Stimulated activated CD8-positive, alpha-beta memory T cell treated with anti-CD3 and anti-CD28 coated beads, Interleukin-7, amount 100 ng/mL, for 24 hours (primary cell): Measurements from ENCODE around the gene MCM5.
A peak's percentile ranks its signal among the peaks of the same experiment; 100 is the strongest.

Source experiments
- DNase-seq: peaks from one replicate; pipeline ENCODE4 v3.0.0-alpha.2; 2020; ENCODE audit warnings: low read depth

MCM5 gene

DNA sequence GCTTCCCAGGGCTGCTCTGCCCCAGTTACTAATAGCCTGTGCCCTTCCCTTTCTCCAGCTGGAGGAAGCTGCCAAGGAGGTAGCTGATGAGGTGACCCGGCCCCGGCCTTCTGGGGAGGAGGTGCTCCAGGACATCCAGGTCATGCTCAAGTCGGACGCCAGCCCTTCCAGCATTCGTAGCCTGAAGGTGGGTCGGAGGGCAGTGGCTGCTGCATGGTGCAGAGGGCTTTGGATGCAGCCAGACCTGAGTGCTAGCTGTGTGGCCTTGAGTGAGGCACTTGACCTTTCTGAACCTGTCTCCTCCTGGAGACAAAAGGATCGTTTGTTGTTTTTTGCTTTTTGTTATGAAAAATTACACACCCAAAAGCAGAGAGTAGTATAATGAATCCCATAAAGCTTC lies 3.4 kb downstream of the MCM5 start:
- no peak for DNase-seq

DNA sequence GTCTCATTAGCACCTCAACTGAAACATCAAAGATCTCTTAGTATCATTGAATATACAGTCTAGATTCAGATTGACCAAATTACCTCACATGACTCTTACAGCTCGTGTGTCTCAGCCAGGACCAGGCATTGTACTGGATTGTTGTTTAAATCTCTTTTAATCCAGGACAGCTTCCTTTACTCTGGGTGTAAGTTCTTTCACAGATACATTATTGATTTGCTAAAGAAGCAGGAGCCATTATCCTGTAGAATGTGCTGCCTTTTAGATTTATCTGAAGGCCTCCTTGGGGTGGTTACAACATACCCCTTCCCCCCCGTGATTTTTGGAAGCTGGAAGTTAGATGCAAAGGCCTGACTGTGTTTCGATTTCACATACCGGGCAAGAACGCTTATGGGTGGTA lies 4.2 kb downstream of the MCM5 start:
- DNase-seq, result no peak

DNA sequence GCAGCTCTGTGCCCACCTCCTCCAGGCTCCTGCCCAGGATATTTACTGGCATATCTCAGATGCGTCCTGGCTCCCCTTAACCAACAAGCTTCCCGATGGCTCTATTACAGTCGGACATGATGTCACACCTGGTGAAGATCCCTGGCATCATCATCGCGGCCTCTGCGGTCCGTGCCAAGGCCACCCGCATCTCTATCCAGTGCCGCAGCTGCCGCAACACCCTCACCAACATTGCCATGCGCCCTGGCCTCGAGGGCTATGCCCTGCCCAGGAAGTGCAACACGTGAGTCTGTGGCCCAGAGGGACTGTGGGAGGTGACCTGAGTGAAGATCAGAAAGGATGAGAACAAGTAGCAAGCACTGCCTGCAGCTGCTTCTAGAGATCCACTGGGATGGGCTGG lies 6.5 kb downstream of the MCM5 start:
- DNase-seq, result no peak

DNA sequence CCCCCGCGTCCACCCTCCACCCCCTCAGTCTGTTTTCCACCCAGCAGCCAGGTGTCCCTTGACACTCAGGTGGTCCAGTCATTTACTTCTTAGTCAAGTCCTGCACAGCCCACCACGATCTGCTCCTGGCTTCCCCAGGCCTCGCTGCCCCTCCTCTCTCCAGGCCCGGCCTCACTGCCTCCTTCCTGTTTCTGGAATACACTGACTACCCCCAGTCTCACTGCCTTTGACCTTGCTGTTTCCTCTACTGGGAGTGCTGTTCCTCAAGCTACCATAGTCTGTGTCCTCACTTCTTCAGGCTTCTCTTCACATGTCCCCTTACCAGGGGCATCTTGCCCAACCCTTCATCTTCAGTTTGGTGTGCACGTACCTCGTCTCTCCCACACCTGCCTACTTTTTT lies 7.4 kb downstream of the MCM5 start:
- no peak for DNase-seq

DNA sequence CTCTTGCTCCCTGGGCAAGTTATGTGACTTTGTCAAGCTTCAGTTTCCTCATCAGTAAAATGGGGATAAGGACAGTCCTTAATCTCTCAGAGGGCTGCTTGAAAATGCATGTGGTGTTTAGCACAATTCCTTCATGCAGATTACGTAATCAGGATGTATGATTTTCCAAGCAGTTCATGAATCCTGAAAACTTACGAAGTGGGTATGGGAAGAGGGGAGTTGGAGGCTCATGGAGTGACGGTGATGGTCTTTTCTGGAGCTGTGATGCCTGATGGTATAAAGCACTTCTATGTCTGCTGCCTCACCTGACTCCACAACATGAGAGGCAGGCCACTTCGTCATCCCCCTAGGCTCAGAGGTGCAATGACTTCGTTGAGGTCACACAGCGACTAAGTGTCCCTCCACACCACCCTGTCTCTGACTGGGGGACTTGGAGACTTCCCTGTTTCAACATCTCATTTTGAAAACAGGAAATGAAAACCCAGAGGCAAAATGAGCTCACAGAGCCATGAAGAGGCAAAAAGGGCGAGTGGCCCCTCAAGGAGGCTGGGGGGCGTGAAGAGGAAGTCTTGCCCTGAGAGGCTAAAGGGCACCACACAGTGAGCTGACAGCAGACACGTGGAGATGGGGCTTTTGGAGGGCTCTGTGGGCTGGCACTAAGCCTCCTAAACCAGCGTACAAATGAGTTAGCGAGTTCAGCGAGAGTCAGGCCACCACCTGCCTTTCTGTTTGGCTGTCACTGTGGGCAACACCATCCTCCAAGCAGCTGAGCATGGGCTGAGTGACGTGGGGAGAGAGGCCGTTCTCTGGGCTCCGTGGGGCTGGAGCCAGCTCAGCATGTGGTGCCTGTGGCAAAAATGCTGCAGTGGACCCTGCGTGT lies 10.1 kb downstream of the MCM5 start:
- DNase-seq, result no peak

- no peak for DNase-seq
Measured at GRCh38 chr22:35410663-35411034, 10.7 kb downstream of the MCM5 start.

- DNase-seq, result no peak
Measured at GRCh38 chr22:35411102-35411501, 11.2 kb downstream of the MCM5 start.

- DNase-seq, result no peak
Measured at GRCh38 chr22:35413624-35414023, 13.7 kb downstream of the MCM5 start.

DNA sequence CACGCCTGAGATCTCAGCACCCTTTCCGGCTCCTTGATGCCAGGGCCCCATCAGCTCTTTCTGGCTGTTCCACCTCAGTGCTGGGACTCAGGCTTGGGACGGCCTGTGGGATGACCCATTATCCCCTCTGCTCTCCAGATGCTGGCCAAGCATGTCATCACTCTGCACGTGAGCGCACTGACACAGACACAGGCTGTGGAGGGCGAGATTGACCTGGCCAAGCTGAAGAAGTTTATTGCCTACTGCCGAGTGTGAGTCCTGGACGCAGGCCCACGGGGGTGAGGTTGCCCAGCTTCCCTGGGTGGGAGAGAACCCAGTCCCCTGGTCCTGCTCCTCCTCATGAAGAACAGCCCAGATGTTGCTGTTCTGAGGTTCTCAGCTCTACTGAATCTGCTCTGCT lies 17.7 kb downstream of the MCM5 start:
- DNase-seq, result no peak

GRCh38 chr22:35418088-35418487 lies 18.1 kb downstream of the MCM5 start:
- no peak for DNase-seq

DNA sequence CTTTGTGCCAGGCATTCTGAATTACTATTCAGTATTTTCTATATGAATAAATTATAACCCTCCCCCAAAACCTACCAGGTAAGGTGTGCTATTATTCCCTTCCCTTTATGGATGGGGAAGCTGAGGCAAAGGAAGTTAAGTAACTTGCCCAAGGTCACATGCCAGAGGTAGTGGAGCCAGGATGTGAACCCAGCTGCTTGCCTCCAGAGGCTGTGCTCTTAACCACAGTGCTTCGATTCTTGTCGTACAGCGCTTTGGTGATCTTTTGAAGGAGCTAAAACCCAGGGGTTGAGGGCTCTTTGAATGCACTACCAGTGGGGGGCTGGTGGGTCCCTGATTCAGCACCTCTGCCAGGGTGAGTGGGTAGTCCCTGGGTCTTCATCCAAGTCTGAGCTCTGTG lies 18.8 kb downstream of the MCM5 start:
- no peak for DNase-seq

DNA sequence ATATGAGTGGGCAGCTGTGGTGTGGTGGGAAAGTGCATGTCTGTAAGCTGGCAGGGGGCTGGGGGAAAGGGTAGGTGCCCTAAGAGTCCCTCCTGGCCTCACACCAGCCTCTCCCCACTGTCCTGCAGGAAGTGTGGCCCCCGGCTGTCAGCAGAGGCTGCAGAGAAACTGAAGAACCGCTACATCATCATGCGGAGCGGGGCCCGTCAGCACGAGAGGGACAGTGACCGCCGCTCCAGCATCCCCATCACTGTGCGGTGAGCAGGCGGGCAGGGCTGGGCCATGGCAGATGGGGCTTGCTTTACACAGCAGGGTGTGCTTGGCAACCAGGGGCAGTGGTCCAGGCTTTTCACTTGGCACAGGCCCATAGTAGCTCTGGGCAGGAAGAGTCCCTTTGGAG lies 19.8 kb downstream of the MCM5 start:
- DNase-seq, result no peak

- DNase-seq, result no peak
Measured at GRCh38 chr22:35421121-35421520, 21.2 kb downstream of the MCM5 start.

DNA sequence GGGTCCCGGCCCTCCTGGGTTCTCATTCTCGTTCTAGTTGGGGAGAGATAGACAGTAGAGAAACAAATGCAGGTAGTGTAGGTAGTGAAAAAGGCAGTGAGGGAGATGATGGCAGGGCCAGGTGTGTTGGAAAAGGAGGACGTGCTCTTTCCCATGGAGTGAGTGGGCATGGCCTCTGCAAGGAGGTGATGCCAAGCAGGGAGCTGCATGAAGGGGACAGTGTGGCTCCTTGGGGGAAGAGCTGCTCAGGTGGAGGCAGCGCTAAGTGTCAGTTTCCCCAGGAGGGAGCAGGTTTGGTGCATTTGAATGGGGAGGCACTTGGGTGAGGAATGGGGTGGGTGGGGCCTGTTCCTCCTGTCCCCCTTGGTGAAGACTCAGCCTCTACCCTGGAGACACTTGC lies 22.2 kb downstream of the MCM5 start:
- no peak for DNase-seq

- DNase-seq, result no peak
Measured at GRCh38 chr22:35422936-35423335, 23.0 kb downstream of the MCM5 start.

DNA sequence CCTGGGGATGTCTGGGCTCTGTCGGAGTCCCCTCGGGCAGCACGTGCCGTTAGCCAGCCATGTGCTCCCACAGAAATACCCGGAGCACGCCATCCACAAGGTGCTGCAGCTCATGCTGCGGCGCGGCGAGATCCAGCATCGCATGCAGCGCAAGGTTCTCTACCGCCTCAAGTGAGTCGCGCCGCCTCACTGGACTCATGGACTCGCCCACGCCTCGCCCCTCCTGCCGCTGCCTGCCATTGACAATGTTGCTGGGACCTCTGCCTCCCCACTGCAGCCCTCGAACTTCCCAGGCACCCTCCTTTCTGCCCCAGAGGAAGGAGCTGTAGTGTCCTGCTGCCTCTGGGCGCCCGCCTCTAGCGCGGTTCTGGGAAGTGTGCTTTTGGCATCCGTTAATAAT lies 24.1 kb downstream of the MCM5 start:
- no peak for DNase-seq

DNA sequence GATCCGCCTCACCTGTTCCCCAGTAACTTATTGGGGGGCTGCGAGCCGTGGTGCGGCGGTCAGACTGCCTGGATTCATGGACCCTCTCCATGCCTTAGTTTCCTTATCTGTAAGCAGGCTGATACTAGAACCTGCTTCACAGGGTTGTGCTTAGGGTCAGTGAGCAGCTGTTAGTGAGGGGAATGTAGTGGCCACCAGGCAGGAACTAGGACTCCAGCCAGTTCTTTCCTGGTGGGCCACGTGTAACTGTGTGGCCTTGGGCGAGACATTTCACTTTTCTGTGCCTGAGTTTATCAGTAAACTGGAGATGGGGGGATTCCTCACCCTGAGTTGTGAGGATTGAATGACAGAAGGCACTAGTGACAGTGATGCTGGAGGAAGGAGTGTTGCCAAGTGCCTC lies 24.8 kb downstream of the MCM5 start:
- DNase-seq, result no peak

DNA sequence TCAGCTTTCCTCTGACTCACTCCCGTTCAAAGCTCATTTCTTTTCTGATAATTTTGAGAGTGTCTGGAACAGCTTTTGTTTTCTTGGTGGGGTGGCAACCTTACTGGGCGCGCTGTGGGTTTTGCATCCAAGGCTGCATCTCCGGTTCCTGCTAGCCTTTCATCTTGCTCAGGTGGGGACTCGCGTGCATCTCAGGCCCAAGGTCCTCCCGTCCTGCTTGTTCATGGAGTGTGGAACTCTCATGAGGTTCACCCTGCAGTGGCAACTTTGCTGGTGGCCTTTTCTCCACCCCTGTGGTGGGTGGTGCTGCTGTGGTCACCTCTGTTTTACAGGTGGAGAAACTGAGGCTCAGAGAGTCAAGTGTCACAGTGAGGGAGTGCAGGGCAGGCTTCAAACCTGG lies 25.6 kb downstream of the MCM5 start:
- no peak for DNase-seq

- DNase-seq, result no peak
Measured at GRCh38 chr22:35425971-35426800, 26.2 kb downstream of the MCM5 start.

- DNase-seq, result no peak
Measured at GRCh38 chr22:35426801-35427140, 26.8 kb downstream of the MCM5 start.

DNA sequence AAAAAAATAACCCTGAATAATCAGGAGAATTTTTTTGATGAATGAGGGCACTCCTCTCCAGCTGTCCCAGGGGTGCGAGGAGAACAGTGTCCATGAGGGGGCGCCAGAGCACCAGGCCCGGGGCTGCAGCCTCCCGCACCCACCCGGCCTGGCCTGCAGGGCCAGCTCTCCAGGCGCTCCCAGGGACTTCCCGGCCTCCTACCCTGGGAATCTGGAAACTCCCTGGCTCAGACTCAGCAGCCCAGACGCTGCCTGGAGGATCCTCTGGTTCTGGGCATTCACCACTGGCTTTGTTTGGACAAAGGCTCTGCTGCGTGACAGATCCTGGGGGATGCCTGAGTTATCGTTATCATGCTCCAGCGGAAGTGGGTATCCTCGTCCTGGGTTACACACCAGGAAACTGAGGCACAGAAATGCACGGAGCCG lies 31.0 kb downstream of the MCM5 start:
- peak; percentile 54 for DNase-seq

DNA sequence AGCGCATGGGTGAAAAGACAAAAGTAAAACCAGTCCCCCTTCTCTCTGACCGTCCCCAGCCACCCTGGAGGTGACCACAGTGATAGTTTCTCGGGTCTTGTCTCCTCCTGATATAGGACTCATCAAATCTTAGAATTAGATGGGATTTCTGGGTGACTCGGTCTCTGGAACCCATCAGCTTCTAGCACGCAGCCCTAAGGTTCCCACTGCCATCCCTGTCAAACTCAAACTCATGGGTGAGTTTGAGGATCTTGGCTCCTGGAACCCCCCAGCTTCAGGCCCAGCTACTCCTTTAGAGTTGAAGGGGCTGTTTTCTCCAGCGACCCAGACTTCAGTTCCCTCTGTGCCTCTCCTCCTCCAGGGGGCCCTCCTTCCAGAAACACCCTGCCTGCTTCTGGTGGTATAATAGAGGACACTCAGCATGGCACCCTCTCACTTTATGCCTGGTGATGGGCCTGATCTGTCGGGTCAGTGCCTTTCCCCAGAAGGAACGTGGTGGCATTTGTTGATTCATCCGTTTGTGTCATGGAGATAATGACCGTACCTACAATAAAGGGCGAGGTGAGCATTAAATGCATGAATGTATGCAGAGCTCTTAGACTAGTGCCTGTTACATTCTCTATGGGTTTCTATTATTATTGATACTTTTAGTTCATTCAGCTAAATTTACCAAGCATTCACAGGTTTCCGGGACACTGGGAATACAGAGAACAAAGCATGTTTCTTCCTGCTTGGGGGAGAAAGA lies 31.7 kb downstream of the MCM5 start:
- no peak for DNase-seq
